Measurements from ENCODE around the gene VARS2.
"Not testable (repeated sequence)": the region's sequence is repeated elsewhere in the genome, so short reads cannot be mapped to it uniquely, and the experiment has no call there.

The VARS2 gene

GRCh38 chr6:30898750-30899360, 15.2 kb upstream of the VARS2 start:
- H3K4me3 ChIP-seq (ENCODE audit: low read depth, low read length): no peak overlapping the region
- no peak for DNase-seq (ENCODE audit: low read depth)
- TF ChIP-seq CTCF (IDR thresholded peaks at IDR 0.05; ENCODE audit: low read depth, low read length) (no peak), MYC (IDR thresholded peaks at IDR 0.05; ENCODE audit: low read depth, low read length) (no peak), POLR2A (IDR thresholded peaks at IDR 0.05; ENCODE audit: extremely low read depth, insufficient read length) (no peak), MAX (IDR thresholded peaks at IDR 0.05; ENCODE audit: low read depth, low read length) (no peak)

- no peak overlapping the region for H3K4me3 ChIP-seq (ENCODE audit: low read depth, low read length)
- DNase-seq (ENCODE audit: low read depth): no peak
- TF ChIP-seq CTCF (IDR thresholded peaks at IDR 0.05; ENCODE audit: low read depth, low read length): no peak
- no peak for TF ChIP-seq MAX (IDR thresholded peaks at IDR 0.05; ENCODE audit: low read depth, low read length)
- TF ChIP-seq MYC (IDR thresholded peaks at IDR 0.05; ENCODE audit: low read depth, low read length): no peak
- no peak for TF ChIP-seq POLR2A (IDR thresholded peaks at IDR 0.05; ENCODE audit: extremely low read depth, insufficient read length)
These were observed 13.1 kb upstream of the VARS2 start for GRCh38 chr6:30900863-30901417.

- TF ChIP-seq POLR2A (IDR thresholded peaks at IDR 0.05; ENCODE audit: extremely low read depth, insufficient read length) (no peak), MYC (IDR thresholded peaks at IDR 0.05; ENCODE audit: low read depth, low read length) (no peak), CTCF (IDR thresholded peaks at IDR 0.05; ENCODE audit: low read depth, low read length) (no peak), MAX (IDR thresholded peaks at IDR 0.05; ENCODE audit: low read depth, low read length) (no peak)
- no peak overlapping the region for H3K4me3 ChIP-seq (ENCODE audit: low read depth, low read length)
These were observed 12.6 kb upstream of the VARS2 start for GRCh38 chr6:30901436-30901835.

GRCh38 chr6:30902196-30902595, 11.8 kb upstream of the VARS2 start:
- not testable (repeated sequence) for DNase-seq (ENCODE audit: low read depth); H3K4me3 ChIP-seq (ENCODE audit: low read depth, low read length)

More at GRCh38 chr6:30901436-30901835, 12.6 kb upstream of the VARS2 start:
- no peak for DNase-seq (ENCODE audit: low read depth)

- no peak for TF ChIP-seq MYC (IDR thresholded peaks at IDR 0.05; ENCODE audit: low read depth, low read length)
- H3K4me3 ChIP-seq (ENCODE audit: low read depth, low read length): no peak overlapping the region
- DNase-seq (ENCODE audit: low read depth): no peak
These were observed 11.3 kb upstream of the VARS2 start for GRCh38 chr6:30902709-30903108.

- DNase-seq (ENCODE audit: low read depth): no peak
- TF ChIP-seq MYC (IDR thresholded peaks at IDR 0.05; ENCODE audit: low read depth, low read length): no peak
- TF ChIP-seq MAX (IDR thresholded peaks at IDR 0.05; ENCODE audit: low read depth, low read length): no peak
- no peak for TF ChIP-seq CTCF (IDR thresholded peaks at IDR 0.05; ENCODE audit: low read depth, low read length)
- no peak for TF ChIP-seq POLR2A (IDR thresholded peaks at IDR 0.05; ENCODE audit: extremely low read depth, insufficient read length)
- no peak overlapping the region for H3K4me3 ChIP-seq (ENCODE audit: low read depth, low read length)
These were observed 10.8 kb upstream of the VARS2 start for GRCh38 chr6:30903236-30903635.

GRCh38 chr6:30907290-30907757, 6.7 kb upstream of the VARS2 start:
- DNase-seq (ENCODE audit: low read depth): not testable (repeated sequence)
- H3K4me3 ChIP-seq (ENCODE audit: low read depth, low read length): peak overlapping the region; percentile 92

All from NB4 (cell line).